NCI-H748 (cell line): Measurements from ENCODE around the gene CDC34.

Source experiments
- DNase-seq: peaks from one replicate; lab custom pipeline; 2025; ENCODE audit not compliant: unreplicated experiment; lab: John Stamatoyannopoulos, UW

Gene CDC34, protein sequence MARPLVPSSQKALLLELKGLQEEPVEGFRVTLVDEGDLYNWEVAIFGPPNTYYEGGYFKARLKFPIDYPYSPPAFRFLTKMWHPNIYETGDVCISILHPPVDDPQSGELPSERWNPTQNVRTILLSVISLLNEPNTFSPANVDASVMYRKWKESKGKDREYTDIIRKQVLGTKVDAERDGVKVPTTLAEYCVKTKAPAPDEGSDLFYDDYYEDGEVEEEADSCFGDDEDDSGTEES

DNA sequence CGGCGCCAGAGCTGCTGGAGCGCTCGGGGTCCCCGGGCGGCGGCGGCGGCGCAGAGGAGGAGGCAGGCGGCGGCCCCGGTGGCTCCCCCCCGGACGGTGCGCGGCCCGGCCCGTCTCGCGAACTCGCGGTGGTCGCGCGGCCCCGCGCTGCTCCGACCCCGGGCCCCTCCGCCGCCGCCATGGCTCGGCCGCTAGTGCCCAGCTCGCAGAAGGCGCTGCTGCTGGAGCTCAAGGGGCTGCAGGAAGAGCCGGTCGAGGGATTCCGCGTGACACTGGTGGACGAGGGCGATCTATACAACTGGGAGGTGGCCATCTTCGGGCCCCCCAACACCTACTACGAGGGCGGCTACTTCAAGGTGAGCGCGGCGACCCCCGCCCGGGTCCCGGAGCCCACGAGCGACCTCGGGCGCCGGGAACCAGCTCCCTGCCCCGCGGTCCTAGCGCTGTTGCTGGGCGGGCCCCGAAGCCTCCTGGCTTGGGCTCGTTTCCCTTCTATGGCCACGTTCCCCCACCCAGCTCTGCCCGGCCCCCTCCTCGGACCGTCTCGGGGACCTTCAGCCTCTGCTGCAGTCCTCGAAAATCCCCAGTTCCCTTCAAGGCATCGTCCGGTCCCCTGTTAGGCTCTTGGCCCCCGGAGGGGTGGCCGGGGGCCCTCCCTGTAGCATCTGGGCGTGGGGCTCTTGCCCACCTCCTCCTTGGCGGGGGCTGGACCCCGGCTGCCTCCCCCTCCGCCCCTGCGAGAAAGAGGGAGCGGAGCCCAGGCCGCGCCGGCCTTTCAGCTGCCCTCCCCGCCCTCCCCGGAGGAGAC is at the start of gene CDC34:
CDC34 (plus strand) TSS at position 8 of the 808 bp plus-strand sequence; CDS start at position 180, 172 bp downstream.
- peak; percentile 56 for DNase-seq

DNA sequence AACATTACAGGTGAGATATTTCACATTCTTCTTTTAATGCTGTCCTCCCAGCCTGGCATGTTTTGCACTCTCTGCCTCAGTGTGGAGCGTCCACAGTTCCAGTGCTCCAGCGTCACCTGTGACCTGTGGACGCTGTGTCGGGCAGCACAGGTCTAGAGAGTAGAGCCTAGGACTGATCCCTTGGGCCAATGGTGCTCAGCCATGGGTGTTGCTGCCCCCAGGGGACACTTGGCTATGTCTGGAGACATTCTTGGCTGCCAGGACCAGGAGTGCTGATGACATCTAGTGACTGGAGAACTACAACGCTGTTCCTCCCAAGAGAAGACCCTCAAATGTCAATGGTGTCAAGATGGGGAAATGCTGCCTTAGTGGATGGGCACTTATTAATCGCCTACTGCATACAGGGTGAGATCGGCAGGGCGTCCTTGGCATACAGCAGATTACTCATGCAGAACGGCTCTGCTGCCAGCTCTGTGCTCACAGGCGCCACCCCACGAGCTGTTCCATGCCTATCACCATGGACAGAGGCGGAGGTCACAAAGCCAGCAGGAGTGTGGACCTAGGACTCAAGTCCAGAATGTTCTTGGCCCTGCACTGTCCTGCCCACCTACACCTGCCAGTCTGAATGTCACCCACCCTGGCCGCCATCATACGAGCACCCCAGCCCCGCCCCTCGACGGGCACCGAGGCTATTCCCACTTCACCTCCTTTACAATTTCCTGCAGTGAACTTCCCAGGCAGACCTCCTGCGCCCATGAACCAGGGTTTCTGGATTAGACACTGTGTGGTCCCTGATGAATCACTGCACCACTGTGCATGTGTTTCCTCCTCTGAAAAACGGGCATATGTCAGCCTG is 49.1 kb upstream of the CDC34 start:
- no peak for DNase-seq

DNA sequence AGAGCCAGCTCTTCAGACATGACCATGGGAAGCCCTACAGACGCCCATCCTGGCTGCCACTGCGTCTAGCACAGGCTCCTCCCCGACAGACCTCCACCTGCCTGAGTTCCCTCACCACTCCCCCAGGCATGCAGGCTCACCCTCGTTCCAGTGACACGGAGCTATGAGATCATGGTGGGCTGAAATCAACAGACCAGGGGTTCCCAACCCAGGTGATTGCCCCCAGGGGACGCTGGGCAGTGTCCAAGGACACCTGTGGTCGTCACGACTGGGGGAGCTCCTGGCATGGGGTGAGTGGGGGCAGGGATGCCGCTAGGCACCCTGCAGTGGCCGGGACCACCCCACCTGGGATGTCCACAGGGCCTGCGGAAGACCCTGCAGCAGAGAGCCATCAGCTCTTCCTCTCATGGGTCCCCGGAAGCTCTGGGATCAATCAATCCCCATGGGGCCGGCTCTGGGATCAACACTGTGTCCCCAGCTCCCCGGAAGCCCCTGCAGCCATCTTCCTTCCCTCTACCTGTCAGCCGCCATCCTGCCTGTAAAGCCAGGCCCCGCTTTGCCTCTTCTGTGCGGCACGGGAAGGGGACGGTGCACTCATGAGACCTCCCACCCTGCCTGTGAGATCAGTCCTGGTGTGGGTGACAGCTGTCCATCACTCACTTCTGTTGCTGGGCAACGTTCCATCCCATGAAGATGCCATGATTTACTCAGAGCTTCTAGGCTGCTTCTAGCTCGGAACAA is 48.1 kb upstream of the CDC34 start:
- DNase-seq: no peak

DNA sequence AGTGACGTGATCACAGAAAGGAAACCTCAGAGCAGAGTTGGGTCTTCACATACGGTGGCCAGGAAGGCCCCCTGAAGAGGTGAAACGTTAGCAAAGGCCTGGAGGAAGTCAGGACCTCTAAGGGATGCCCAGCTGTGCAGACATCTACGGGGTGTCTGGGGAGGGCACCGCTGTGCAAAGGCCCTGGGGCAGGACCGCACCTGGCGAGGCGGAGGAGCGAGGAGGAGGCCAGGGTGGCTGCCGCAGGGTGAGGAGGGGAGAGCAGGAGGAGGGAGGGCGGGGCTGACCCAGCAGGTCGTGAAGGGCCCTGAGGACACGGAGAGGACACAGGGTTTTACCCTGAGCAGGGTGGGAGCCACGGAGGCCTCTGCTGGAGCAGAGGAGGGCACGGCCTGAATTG is 47.1 kb upstream of the CDC34 start:
- no peak for DNase-seq

DNA sequence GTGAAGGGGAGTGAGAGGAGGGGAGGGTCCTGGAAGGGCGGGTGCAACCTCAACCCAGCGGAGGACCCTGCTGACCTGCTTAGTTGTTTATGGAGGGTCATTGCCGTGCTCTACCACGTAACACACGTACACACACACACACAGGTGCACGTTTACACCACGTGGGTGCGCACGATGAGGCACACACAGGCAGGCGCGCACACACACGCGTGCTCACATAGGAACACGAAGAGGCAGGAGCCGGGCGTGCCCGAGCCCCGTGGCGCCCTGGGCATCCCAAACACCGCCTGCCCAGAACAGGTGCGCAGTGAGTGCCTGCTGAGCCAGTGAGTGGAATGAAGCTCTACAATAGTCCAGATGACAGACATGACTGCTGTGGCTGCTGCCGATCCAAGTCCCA is 46.5 kb upstream of the CDC34 start:
- DNase-seq: peak; percentile 56

DNA sequence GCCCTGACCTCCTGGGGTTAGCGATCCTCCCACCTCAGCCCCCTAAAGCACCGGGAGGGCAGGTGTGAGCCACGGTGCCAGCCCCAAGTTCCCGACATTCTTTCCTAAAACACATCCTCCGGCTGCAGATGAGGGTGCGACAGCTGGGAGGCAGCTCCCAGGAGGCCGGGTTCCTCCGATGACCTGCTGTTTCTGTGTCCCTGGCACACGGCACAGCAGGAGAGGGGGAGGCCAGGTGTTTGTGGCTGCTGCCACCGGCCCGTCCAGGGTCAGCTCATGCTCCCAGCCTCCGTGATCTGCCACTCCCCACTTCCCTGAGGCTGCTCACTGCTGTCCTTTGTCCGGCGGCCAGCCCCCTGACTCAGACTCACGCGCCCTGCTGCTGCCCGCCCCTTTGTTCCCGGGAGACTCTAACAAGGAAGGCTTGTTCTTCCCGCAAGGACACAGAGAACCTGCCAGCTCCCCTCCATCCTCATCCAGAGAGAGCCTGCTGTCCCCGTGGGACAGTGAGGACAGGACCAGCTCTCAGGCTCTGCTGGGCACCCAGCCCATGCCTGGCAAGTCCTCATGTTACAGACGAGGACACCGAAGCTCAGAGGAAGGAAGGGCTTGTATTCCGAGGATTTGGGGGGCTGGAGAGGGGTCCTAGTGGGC is 45.9 kb upstream of the CDC34 start:
- peak; percentile 71 for DNase-seq

DNA sequence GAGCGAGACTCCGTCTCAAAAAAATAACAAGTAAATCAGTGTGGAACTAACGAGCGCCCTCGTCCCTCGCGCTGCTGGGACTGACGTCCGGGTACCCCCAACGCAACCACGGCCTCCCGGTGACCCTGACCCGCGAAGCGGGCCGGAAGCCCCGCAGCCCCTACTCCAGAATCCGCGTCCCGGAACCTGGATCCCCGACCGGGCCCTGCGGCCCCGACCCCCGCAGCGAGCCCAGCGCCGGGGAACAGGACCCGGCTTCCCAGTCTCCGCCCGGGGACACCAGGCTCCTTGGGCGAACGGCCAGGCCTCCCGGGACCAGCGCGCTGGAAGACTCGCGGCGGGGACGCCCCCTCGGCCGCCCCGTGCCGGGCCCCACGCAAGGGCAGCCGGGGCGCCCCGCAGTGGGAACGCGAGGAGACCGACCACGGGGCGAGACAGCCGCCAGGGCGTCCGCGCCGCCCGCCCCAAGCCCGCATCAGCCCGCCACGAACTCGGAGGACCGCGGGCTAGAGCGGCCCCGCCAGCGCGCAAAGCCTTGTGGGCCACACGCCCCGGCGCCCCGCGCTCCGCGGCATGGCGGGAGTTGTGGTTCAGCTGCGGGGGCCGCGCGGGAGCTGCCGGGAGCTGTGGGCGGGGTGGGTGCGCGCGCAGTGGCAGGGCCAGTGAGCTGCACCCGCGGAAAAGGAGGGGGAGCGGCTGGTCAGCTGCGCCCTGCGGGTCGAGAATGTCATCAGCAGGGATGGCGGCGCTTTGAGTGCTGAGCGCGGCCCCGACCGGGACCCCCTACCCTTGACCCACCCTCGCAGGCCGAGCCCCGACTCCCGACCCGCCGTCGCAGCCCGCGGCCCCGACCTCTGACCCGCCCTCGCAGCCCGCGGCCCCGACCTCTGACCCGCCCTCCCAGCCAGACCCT is 42.8 kb upstream of the CDC34 start:
- peak; percentile 93 for DNase-seq

DNA sequence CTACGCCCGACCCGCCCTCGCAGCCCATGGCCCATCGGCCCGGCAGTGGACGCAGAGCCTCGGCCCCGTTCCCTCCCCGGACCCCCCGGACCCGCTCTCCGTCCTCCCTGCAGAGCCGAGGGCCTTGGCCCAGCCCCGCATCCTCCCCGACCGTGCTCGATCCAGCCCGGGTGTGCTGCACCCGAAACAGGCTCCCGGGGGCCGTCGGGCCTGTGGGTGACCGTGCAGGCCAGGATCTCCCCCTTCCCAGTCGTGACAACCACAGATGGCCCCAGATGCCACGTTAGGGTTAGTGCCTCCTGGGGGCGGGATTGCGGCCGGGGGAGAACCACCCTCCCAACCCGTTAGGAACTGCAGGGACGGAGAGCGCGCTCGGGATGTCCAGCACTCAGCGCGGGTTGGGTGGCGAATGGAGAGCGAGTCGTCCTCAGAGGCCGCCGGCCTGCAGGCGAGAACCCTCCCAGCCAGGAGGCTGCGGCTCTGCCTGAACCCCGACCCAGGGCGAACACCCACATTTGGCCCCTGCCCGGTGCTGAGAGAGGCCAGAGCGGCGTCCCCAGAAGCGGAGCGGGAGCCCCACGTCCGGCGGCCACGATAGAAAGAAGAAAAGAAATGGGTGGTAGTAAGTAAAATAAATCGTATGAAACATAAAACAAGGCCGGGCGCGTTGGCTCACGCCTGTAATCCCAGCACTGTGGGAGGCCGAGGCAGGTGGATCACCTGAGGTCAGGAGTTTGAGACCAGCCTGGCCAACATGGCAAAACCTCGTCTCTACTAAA is 42.0 kb upstream of the CDC34 start:
- no peak for DNase-seq

DNA sequence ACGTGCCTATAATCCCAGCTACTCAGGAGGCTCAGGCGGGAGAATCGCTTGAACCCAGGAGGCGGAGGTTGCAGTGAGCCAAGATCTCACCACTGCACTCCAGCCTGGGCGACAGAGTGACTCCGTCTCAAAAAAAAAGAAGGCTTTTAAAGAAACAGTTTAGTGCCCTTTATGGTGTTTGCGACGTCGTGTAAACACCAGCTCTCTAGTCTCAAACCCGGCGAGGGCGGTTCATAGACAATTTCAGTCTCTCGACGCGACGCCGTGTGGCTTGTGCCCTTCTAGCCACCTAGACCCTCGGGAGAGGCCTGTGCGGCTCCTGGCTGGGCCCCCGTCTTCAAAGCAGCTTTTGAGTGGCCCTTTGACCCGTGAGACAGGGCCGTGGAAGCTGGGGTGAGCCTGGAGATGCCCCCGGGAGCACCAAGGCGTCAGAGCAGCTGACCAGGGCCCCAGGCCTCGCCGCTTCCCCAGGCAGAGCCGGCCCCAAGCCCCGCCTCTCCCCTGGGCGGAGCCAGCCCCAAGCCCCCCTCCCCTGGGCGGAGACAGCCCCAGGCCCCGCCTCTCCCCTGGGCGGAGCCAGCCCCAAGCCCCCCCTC is 40.3 kb upstream of the CDC34 start:
- DNase-seq: no peak

DNA sequence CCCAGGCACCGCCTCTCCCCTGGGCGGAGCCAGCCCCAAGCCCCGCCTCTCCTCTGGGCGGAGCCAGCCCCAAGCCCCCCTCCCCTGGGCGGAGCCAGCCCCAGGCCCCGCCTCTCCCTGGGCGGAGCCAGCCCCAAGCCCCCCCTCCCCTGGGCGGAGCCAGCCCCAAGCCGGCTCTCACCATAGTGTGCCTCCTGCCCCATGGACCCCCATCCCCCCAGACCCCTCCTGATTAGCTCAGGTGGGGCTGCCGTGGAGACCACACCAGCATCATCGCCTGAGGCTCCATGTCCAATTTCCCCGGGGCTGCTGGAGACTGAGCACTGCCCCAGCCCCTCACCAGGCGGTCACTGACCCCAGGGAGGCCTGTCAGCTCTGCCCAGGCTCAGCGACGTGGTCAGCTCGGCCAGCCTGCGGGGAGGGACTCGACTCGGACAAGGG is 39.4 kb upstream of the CDC34 start:
- no peak for DNase-seq

DNA sequence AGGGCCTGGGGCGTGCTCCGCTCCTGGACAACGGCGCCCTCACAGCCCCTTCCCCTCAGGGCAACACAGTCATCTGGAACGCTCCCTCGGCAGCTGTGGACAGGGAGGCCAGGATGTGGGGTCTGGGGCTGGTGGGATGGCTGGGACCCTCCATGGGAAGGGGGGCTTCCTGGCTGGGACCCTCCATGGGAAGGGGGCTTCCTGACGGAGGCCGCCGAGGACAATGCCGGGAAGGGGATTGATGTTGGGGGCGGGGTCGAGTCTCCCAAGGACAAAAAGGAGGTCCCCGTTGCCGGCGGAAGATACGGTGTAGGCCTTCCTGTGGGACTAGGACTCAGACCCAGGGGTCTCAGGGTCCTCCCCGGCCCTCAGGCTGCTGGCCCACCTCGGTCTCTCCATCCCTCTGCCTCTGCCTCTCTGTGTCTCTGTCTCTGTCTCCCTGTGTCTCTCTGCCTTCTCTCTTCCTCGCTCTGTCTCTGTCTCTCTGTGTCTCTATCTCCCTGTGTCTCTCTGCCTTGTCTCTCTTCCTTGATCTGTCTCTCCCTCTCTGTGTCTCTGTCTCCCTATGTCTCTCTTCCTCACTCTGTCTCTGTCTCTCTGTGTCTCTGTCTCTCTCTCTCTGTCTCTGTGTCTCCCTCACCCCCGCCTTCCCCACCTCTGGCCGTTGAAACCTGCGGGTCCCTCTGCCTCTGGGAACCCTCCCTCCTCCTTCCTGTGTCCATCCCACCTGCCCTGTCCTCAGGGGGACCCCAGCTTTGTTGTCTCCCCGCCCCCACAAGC is 38.0 kb upstream of the CDC34 start:
- DNase-seq: no peak

DNA sequence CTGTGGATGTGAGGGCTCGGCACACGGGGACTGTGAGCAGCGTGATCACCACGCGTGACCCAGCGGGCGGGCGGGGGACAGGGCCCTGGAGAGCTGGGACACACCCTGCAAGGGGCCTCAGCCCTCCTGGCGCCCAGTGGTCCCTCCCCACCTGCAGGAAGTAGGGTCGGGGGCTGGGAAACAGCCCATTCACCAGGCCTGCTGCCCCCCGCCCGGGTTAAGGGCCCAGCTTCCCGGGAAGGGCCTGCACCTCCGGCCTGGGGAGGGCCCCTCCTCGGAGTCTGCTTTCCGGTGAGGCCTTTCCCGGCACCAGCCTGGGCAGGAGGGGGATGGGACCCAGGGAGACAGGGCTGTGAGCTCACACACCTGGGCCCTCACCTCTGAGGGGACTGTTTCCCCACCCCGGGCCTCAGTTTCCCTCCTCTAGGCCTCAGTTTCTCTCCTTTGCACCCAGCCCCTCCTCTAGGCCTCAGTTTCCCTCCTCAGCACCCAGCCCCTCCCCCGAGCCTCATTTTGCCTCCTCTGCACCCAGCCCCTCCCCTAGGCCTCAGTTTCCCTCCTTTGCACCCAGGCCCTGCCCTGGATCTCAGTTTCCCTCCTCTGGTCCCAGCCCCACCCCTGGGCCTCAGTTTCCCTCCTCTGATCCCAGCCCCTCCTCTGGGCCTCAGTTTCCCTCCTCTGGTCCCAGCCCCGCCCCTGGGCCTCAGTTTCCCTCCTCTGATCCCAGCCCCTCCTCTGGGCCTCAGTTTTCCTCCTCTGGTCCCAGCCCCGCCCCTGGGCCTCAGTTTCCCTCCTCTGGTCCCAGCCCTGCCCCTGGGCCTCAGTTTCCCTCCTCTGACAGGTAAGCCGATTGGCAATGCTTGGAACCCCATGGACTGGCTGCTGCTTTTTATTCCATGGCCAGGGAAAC is 37.1 kb upstream of the CDC34 start:
- DNase-seq: no peak

DNA sequence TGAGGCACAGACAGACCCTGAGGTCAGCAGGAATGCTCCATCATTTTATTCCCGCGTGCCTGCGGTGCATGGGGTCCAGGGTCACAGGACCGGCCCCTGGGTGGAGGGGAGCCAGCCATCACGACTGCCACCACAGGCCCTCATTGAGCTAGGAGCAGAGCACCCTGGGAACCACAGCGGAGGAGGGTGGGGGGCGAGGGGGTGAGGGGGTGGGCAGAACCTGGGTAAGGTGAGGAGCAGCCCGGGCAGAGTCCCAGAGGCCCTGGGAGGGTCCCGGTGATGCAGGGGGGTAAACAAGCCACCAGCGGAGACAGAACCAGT is 36.5 kb upstream of the CDC34 start:
- DNase-seq: no peak

DNA sequence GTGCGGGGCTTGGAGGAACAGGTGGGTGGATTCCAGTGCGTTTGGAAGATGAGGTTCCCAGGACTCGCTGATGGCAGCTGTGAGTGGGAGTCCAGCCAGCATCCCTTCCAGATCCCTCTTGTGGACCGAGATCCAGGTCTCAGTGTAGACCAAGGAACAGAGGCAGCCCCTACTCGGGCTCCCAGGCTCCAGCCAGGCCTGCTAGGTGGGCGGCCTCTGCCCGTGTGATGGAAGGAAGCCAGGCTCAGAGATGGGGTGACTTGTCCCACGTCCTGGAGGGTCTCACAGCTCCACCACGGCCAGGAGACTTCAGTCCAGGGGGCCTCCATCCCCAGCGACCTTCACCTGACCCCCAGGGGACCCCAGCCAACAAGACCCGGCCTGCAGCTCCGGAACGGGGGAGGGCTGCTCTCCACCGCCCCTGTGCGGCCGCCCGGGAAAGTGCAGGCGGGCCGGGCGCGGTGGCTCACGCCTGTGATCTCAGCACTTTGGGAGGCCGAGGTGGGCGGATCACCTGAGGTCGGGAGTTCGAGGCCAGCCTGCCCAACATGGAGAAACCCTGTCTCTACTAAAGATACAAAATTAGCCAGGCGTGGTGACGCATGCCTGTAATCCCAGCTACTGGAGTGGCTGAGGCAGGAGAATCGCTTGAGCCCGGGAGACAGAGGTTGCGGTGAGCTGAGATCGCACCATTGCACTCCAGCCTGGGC is 36.0 kb upstream of the CDC34 start:
- DNase-seq: peak; percentile 20

DNA sequence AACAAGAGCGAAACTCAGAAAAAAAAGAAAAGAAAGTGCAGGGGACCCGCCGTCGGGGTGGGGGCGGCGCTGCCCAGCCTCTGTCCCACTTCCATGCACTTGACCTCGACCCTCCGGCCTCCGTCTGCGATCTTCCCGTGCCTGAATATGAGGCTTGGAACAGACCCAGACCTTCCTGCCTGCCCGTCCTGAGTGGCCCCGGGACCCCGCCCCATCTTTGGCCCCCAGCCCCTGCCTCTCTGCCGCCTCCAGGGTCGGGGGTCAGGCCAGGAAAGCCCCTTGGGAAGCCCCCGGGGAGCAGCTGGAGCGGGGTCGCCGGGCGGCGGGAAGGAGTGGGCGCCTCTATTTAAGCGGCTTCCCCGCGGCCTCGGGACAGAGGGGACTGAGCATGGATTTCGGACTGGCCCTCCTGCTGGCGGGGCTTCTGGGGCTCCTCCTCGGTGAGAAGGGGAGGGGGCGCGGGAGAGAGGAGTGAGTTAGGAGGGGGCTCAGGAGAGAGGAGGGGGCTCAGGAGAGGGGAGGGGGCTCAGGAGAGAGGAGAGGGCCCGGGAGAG is 35.4 kb upstream of the CDC34 start, which contains the start of gene MADCAM1:
MADCAM1 (plus strand) TSS at position 375 of the 554 bp plus-strand sequence; CDS start at position 389, 14 bp downstream.
- no peak for DNase-seq
